Naive thymus-derived CD8-positive, alpha-beta T cell (primary cell): ENCODE data around the gene XRN1. TPM values are rescaled to one million over a fixed set of nuclear protein-coding genes. Genes with fewer than 3 reads are reported as not detected.

Experiments used
- ATAC-seq, 2 donors: fragments of 150-1000 bp; cut with Tn5 transposase in 1 of 2; sonication (Bioruptor Pico), chemical (Tn5 transposase) in 1 of 2; 1 replicate in 1 of 2; 2 replicates in 1 of 2; pipeline ENCODE4 v1.10.0; 2021; ENCODE audit warnings: mild to moderate bottlenecking in 2 of 2, moderate library complexity in 2 of 2
- POLR2A ChIA-PET: fragments of 350-600 bp; sonication (Branson Sonifier 250); formaldehyde crosslinking; loops from one replicate; lab custom pipeline; 2021; ENCODE audit warnings: antibody characterized with exemption; lab: Charles Lee
- DNase-seq, 10 donors: peaks; one replicate each; pipeline versions ENCODE4 v3.0.0 to v3.0.0-alpha.2; 2020 to 2022
- H3K27ac Mint-ChIP-seq, 10 donors: one replicate each; pipeline ENCODE4 v1.8.0; 2020 to 2022; ENCODE audit warnings: mild to moderate bottlenecking in 10 of 10, mixed read lengths in 10 of 10, moderate library complexity in 4 of 10, inconsistent platforms in 1 of 10
- H3K27me3 Mint-ChIP-seq, 5 donors: one replicate each; pipeline ENCODE4 v1.8.0; 2021 to 2022; ENCODE audit warnings: mixed read lengths in 5 of 5
- H3K36me3 Mint-ChIP-seq, 3 donors: one replicate each; pipeline ENCODE4 v1.8.0; 2020 to 2022; ENCODE audit warnings: mixed read lengths in 3 of 3, mild to moderate bottlenecking in 2 of 3, inconsistent platforms in 1 of 3
- H3K4me1 Mint-ChIP-seq, 4 donors: one replicate each; pipeline ENCODE4 v1.8.0; 2021 to 2022; ENCODE audit warnings: mixed read lengths in 4 of 4
- H3K4me3 Mint-ChIP-seq, 10 donors: one replicate each; pipeline ENCODE4 v1.8.0; 2020 to 2022; ENCODE audit warnings: mild to moderate bottlenecking in 10 of 10, mixed read lengths in 10 of 10, moderate library complexity in 6 of 10, inconsistent platforms in 1 of 10
- H3K9me3 Mint-ChIP-seq, 9 donors: one replicate each; pipeline ENCODE4 v1.8.0; 2020 to 2022; ENCODE audit warnings: mixed read lengths in 9 of 9, mild to moderate bottlenecking in 3 of 9, inconsistent platforms in 1 of 9, moderate library complexity in 1 of 9
- polyA plus RNA-seq, 3 donors: library from polyadenylated mRNA; unstranded; fragments of 300-500 nt; fragmentation: Illumina TruSeq; gene quantifications; one replicate each; pipeline ENCODE4 v1.2.3, GENCODE V29; 2021
- total RNA-seq, 8 experiments: library from RNA in 2 of 8; stranded (reverse) in 2 of 8; gene quantifications; one replicate each; pipeline ENCODE4 v1.2.3 and lab custom pipeline; 2021 to 2026

XRN1 gene, protein sequence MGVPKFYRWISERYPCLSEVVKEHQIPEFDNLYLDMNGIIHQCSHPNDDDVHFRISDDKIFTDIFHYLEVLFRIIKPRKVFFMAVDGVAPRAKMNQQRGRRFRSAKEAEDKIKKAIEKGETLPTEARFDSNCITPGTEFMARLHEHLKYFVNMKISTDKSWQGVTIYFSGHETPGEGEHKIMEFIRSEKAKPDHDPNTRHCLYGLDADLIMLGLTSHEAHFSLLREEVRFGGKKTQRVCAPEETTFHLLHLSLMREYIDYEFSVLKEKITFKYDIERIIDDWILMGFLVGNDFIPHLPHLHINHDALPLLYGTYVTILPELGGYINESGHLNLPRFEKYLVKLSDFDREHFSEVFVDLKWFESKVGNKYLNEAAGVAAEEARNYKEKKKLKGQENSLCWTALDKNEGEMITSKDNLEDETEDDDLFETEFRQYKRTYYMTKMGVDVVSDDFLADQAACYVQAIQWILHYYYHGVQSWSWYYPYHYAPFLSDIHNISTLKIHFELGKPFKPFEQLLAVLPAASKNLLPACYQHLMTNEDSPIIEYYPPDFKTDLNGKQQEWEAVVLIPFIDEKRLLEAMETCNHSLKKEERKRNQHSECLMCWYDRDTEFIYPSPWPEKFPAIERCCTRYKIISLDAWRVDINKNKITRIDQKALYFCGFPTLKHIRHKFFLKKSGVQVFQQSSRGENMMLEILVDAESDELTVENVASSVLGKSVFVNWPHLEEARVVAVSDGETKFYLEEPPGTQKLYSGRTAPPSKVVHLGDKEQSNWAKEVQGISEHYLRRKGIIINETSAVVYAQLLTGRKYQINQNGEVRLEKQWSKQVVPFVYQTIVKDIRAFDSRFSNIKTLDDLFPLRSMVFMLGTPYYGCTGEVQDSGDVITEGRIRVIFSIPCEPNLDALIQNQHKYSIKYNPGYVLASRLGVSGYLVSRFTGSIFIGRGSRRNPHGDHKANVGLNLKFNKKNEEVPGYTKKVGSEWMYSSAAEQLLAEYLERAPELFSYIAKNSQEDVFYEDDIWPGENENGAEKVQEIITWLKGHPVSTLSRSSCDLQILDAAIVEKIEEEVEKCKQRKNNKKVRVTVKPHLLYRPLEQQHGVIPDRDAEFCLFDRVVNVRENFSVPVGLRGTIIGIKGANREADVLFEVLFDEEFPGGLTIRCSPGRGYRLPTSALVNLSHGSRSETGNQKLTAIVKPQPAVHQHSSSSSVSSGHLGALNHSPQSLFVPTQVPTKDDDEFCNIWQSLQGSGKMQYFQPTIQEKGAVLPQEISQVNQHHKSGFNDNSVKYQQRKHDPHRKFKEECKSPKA (N-terminal part only)
- 100 to 1,000 TPM in 1 of 2 experiments, 10 to 100 TPM in 1; 89.7 to 117 TPM for total RNA-seq
- polyA plus RNA-seq: 10 to 100 TPM; 55.7 to 66.0 (median 57.4) TPM
- 104 to 280 (median 197) reads per million in 6 experiments for total RNA-seq (lab: John Stamatoyannopoulos, UW)

DNA sequence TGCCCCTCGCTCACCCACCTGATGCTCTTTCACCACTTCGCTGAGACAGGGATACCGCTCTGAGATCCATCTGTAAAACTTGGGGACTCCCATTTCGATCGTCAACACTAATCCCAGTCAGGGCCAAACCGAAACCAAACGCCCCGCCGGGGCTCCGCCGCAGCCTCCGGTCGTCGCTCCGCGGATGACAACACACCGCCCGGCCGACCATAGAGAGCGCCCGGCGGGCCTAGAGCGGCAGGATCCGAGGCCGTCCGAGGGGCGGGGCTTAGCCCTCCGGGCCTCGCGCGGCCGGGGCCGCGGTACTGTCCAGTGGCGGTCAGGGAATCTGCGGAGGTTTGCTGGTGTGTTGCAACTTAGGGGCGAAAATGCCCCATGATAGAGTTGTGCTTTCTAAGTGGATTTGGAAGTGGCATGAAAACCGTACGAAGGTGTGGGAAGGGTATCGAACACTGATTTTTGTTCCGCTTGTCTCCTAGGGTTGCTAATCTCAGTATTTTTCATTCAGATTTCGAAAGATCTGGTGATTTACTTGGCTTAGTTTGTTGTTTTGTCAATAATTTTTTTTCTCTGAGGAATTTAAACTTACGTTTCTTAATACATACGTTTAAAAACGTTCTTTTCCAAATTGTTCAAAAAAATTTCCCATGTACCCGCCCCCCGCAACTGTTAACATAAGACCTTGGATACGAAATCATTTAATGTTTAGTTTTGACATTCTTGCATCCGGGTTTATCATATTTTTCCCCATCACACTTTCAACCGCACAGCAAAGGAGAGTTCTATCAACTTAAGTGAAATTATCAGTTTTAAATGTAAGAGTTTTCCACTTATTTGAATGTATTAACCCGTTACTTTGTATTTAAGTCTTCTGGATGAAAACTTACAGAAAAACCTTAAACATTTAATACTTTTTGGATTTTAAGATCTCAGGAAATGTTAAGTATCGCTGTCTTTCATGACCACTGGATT lies at the start of gene XRN1:
TSS of gene XRN1 (minus strand) at position 186 of the 972 bp plus-strand sequence. CDS start at position 93, 93 bp downstream.
- peak; percentile 87 to 99 (median 94) for DNase-seq
- POLR2A ChIA-PET: interaction anchor here (0.6 to 0.9 kb wide), 3 partner anchors 553 to 710 kb away, joined by 3 read pairs; partner anchors contain the start of genes RNF7 and U2SURP
- Mint-ChIP-seq H3K9me3 (no peaks in the 10 kb centered on the region), H3K27ac (peak within 1 kb of the TSS; percentile 99 to 100 (median 99)), H3K27me3 (no peaks in the 10 kb centered on the region), H3K36me3 (peaks cover 0 to 21% (median 5%) of the 10 kb centered on the region in 3 donors), H3K4me3 (peak within 1 kb of the TSS; percentile 89 to 100 (median 98)), H3K4me1 (peaks cover 26 to 54% (median 42%) of the 10 kb centered on the region in 4 donors)
- peak; percentile 93 to 96 for ATAC-seq

DNA sequence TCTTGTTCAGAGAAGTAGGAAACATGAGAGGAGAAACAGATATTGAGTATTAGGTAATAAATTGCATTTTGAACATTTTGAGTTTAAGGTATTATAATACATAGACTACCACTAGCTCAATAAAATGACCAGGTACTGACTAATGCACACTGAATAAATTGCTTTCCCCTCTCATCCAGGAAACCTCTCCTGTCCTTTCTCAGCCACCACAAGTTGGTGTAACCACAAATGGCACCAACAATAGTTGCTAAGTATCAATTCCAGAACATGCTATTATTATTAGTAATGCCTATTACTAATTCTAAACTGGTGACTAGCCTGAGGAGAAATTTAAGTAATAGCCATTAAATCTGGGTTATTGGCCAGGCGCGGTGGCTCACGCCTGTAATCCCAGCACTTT lies 47.3 kb upstream of the XRN1 start:
- POLR2A ChIA-PET: no interaction called here
- Mint-ChIP-seq H3K27me3 (no peaks in the 10 kb centered on the region), H3K9me3 (no peaks in the 10 kb centered on the region), H3K27ac (no peak overlapping the region), H3K4me1 (no peaks in the 10 kb centered on the region), H3K36me3 (peaks cover 22 to 90% (median 64%) of the 10 kb centered on the region in 3 donors), H3K4me3 (no peak overlapping the region)
- ATAC-seq: no peak
- DNase-seq: no peak

DNA sequence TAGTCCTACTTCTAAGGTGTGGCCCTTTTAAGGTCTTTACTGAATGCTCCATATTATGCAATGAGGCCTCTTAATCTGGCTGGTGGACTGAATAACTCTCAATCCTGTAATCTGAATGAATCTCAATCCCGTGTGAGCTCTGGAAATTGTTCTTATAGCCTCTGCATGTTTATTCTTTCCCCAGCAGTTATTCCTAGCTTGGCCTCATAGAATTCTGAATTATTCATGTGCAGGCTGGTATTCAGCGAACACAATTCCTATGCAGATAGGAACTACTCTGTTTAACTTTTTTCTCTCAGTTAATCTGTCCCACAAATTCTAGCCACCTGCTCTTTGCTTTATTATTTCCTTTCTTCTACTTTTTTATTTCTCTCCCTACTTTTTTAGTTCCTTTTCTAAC lies 44.3 kb upstream of the XRN1 start:
- no peak for ATAC-seq
- H3K4me3 Mint-ChIP-seq: no peak overlapping the region
- peaks cover 31 to 92% (median 73%) of the 10 kb centered on the region in 3 donors for H3K36me3 Mint-ChIP-seq
- H3K4me1 Mint-ChIP-seq: no peaks in the 10 kb centered on the region
- POLR2A ChIA-PET: no interaction called here
- H3K27ac Mint-ChIP-seq: peak overlapping the region in 1 of 10 donors; percentile 13
- no peaks in the 10 kb centered on the region for H3K9me3 Mint-ChIP-seq
- H3K27me3 Mint-ChIP-seq: no peaks in the 10 kb centered on the region
- no peak for DNase-seq

DNA sequence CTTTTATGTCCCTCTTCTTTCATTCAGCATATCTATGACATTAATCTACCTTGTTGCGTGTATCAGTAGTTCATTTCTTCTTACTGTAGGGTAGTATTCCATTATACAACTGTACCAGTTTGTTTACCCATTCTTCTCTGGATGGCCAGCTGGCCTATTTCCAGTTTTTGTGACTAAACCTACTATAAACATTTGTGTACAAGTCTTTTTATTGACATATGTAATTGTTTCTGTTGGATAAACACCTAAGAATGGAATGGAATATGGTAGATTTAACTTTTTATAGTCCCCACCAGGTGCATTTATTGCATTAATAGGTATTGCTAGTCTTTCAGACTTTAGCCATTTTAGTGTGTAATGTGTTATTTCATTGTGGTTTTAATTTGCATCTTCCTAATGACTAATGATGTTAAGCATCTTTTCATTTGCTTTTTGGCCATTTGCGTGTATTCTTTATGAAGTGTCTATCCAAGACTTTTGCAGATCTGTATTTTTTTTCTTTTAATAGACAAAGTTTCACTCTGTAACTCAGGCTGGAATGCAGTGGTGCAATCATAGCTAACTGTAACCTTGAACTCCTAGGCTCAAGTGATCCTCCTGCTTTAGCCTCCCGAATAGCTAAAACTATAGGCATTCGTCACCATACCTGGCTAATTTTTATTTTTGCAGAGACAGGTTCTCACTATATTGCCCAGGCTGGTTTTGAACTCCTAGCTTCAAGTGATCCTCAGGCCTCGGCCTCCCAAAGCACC lies 41.9 kb upstream of the XRN1 start:
- Mint-ChIP-seq H3K9me3 (peaks cover 0 to under 1% (median 0%) of the 10 kb centered on the region in 9 donors), H3K27me3 (no peaks in the 10 kb centered on the region), H3K4me3 (no peak overlapping the region), H3K4me1 (no peaks in the 10 kb centered on the region), H3K36me3 (peaks cover 47 to 90% (median 75%) of the 10 kb centered on the region in 3 donors), H3K27ac (no peak overlapping the region)
- ATAC-seq (no peak), DNase-seq (no peak)
- POLR2A ChIA-PET: no interaction called here

DNA sequence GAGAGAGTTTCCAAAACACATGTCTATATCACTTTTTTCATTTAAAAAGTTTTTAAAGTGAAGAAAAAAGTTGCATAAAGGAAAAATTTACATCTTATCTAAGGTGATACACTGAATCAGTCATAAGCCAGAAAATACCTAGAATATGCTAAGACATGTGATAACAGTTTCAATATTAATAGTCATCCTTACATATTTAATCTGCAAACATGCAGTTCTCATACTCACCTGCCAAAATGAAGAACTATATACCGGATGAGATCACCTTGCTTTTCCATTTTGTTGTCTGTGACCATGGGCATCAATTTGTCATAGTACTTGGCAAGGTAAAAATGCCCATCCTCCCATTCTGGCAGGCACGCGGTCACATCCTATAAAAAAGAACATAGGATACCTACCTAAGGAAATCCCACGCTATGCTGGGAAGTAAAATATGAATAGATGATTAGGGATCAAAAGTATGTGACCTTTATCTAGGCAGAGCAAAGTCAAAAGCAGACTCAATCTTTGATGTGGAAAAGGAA lies 37.1 kb upstream of the XRN1 start:
- ATAC-seq (no peak), DNase-seq (no peak)
- POLR2A ChIA-PET: no interaction called here
- peaks cover 0 to 1% (median 0%) of the 10 kb centered on the region in 4 donors for H3K4me1 Mint-ChIP-seq
- H3K36me3 Mint-ChIP-seq: peaks cover 42 to 80% (median 77%) of the 10 kb centered on the region in 3 donors
- H3K27ac Mint-ChIP-seq: no peak overlapping the region
- H3K27me3 Mint-ChIP-seq: no peaks in the 10 kb centered on the region
- peaks cover 0 to 16% (median 0%) of the 10 kb centered on the region in 9 donors for H3K9me3 Mint-ChIP-seq
- no peak overlapping the region for H3K4me3 Mint-ChIP-seq

DNA sequence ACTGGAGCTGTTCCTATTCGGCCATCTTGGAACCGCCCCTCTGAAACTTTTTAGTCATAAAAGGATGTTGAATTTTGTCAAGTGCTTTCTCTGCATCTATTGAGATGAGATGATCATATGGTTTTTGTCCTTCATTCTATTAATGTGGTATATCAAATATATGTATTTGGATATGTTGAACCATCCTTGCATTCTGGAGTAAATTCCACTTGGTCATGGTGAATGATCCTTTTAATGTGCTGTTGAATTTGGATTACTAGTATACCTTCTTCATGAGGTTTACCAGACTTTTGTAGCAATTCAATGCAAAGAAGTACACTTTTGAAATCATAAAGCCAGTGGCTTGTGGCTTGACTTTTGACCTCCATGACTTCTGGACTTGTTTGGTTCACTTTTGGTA lies 33.4 kb upstream of the XRN1 start:
- POLR2A ChIA-PET: no interaction called here
- ATAC-seq: no peak
- H3K4me1 Mint-ChIP-seq: peaks cover 0 to 1% (median 0%) of the 10 kb centered on the region in 4 donors
- H3K27me3 Mint-ChIP-seq: no peaks in the 10 kb centered on the region
- no peak overlapping the region for H3K4me3 Mint-ChIP-seq
- no peak overlapping the region for H3K27ac Mint-ChIP-seq
- no peak for DNase-seq
- peaks cover 31 to 54% (median 51%) of the 10 kb centered on the region in 3 donors for H3K36me3 Mint-ChIP-seq
- peaks cover 0 to 22% (median 2%) of the 10 kb centered on the region in 9 donors for H3K9me3 Mint-ChIP-seq

DNA sequence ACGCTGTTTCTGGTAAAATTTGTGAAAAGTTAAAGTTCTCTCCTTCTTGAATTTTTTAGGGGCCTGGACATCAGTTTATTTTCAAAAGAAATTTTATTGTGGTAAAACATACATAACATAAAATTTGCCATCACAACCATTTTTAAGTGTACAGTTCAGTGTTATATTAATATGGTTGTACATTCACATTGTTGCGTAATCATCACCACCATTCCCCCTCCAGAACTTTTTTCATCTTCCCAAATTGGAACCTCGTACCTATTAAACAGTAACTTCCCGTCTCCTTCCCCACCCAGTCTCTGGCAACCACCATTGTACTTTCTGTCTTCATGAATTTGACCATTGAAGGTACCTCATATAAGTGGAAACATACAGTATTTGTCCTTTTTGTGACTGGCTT lies 23.0 kb upstream of the XRN1 start:
- no peak for DNase-seq
- ATAC-seq: no peak
- no peaks in the 10 kb centered on the region for H3K27me3 Mint-ChIP-seq
- no peaks in the 10 kb centered on the region for H3K4me1 Mint-ChIP-seq
- peaks cover 0 to 13% (median 6%) of the 10 kb centered on the region in 3 donors for H3K36me3 Mint-ChIP-seq
- H3K27ac Mint-ChIP-seq: peak overlapping the region in 3 of 10 donors; percentile 4 to 33 (median 14)
- POLR2A ChIA-PET: no interaction called here
- H3K9me3 Mint-ChIP-seq: peaks cover 0 to 8% (median 0%) of the 10 kb centered on the region in 9 donors
- no peak overlapping the region for H3K4me3 Mint-ChIP-seq

DNA sequence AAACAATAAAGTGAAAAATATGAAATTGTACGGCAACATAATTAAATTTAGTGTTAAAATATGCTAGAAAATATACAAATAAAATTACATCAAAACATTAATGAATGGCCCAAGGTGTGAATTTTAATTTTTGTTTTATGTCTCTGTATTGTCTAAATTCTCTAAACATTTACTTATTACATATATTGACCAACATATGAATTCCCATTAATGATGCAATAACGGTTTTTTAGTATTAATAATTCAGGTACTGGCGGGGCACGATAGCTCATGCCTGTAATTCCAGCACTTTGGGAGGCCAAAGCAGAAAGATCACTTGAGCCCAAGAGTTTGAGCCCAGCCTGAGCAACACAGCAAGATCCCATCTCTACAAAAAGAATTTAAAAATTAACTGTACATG lies 20.6 kb upstream of the XRN1 start:
- H3K36me3 Mint-ChIP-seq: peaks cover 0 to 23% (median 11%) of the 10 kb centered on the region in 3 donors
- H3K27me3 Mint-ChIP-seq: no peaks in the 10 kb centered on the region

DNA sequence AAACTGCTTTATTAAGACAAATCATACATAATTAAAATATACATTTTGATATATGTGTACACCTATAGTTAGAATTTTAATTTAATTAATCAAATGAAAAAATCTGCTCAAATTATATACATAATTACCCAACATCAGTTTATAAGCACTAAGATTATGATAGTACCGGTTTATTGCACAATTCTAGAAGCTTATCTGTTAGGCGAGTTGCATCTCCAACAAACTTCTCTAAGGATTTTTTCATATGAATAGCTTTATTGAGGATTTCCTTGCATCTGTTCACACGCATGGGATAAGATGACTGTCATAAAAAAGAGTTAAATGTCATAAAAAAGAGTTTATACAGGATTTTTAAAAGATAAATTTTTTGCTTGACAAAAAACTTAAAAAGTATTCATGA lies 19.9 kb upstream of the XRN1 start:
- H3K4me1 Mint-ChIP-seq: no peaks in the 10 kb centered on the region
- no peak overlapping the region for H3K4me3 Mint-ChIP-seq
- no peak overlapping the region for H3K27ac Mint-ChIP-seq
- H3K9me3 Mint-ChIP-seq: no peaks in the 10 kb centered on the region
- H3K27me3 Mint-ChIP-seq: no peaks in the 10 kb centered on the region
- peaks cover 0 to 24% (median 7%) of the 10 kb centered on the region in 3 donors for H3K36me3 Mint-ChIP-seq
- ATAC-seq (no peak), DNase-seq (no peak)
- POLR2A ChIA-PET: no interaction called here

More for the DNA sequence above, 20.6 kb upstream of the XRN1 start:
- Mint-ChIP-seq H3K27ac (no peak overlapping the region), H3K4me1 (no peaks in the 10 kb centered on the region), H3K4me3 (no peak overlapping the region), H3K9me3 (peaks cover 0 to 1% (median 0%) of the 10 kb centered on the region in 9 donors)
- ATAC-seq: no peak
- POLR2A ChIA-PET: no interaction called here
- DNase-seq: no peak

DNA sequence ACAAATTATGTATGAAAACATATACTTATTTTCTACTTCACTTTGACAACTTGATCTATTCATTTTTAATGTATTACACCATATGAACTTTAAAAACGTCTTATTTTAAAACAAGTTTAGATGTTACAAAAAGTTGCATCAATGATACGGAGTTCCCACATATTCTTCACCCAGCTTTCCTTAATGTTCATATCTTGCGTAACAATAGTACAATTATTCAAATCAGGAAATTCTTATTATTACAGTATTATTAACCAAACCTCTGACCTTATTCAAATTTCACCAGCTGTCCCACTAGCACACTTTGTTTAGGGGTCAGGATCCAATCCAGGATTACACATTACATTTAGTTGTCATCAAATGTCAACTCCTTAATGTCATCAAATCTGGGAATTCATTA lies 12.9 kb upstream of the XRN1 start:
- Mint-ChIP-seq H3K27me3 (no peaks in the 10 kb centered on the region), H3K36me3 (peaks cover 0 to 58% (median 19%) of the 10 kb centered on the region in 3 donors), H3K4me3 (no peak overlapping the region), H3K4me1 (peaks cover 0 to 2% (median 0%) of the 10 kb centered on the region in 4 donors), H3K27ac (no peak overlapping the region), H3K9me3 (no peaks in the 10 kb centered on the region)
- DNase-seq: no peak
- no peak for ATAC-seq
- POLR2A ChIA-PET: no interaction called here
